Measurements from ENCODE around the gene ASTN1.

- TF ChIP-seq, protein P1, sequence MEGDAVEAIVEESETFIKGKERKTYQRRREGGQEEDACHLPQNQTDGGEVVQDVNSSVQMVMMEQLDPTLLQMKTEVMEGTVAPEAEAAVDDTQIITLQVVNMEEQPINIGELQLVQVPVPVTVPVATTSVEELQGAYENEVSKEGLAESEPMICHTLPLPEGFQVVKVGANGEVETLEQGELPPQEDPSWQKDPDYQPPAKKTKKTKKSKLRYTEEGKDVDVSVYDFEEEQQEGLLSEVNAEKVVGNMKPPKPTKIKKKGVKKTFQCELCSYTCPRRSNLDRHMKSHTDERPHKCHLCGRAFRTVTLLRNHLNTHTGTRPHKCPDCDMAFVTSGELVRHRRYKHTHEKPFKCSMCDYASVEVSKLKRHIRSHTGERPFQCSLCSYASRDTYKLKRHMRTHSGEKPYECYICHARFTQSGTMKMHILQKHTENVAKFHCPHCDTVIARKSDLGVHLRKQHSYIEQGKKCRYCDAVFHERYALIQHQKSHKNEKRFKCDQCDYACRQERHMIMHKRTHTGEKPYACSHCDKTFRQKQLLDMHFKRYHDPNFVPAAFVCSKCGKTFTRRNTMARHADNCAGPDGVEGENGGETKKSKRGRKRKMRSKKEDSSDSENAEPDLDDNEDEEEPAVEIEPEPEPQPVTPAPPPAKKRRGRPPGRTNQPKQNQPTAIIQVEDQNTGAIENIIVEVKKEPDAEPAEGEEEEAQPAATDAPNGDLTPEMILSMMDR (IDR thresholded peaks at IDR 0.05): no peak
- TF ChIP-seq POLR2A (IDR thresholded peaks at IDR 0.05) (no peak), POLR2AphosphoS5 (IDR thresholded peaks at IDR 0.05) (no peak)
Measured at GRCh38 chr1:177033628-177034027, 130.9 kb downstream of the ASTN1 start.
